ENCODE data around the gene EFEMP2. TPM values are rescaled to one million over a fixed set of nuclear protein-coding genes. Genes with fewer than 3 reads are reported as not detected.

EFEMP2 gene
- total RNA-seq, 1 experiment from 2014 or later, result 23.7 TPM

DNA sequence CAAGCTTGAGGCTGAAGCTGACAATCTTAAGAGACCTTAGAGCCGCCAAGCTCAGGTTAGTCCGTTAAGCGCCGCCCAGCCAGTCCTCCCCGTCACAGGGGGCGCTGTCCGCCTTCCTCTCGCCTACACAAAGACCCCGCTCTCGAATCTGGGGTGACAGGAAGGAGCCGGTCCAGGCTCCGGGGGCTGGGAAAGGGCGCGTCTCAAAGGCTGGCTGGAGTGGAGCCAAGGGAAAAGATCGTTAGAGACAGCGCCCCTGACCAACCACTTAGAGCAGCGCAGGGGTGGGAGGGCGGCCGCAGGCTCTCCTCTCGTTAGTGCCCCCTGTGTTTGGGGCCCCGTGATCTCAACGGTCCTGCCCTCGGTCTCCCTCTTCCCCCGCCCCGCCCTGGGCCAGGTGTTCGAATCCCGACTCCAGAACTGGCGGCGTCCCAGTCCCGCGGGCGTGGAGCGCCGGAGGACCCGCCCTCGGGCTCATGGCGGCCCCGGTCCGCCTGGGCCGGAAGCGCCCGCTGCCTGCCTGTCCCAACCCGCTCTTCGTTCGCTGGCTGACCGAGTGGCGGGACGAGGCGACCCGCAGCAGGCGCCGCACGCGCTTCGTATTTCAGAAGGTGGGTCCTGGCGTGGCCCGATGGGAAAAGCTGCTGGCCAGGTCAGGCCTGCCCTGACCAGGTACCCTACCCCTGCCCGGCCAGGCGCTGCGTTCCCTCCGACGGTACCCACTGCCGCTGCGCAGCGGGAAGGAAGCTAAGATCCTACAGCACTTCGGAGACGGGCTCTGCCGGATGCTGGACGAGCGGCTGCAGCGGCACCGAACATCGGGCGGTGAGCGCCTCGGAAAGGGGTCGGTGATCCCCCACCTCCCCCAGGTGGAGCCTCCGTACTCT lies 12.1 kb downstream of the EFEMP2 start, which contains the start of gene MUS81:
Gene MUS81 (plus strand): TSS at position 156 of the 887 bp plus-strand sequence. CDS start 321 bp downstream, at position 477.
- ChIA-PET POLR2A (interaction anchor here (0.6 to 1.9 kb wide), 10 partner anchors 9 to 192 kb away, joined by 3 to 10 read pairs (median 4); partner anchors contain the start of genes CCDC85B, FIBP, KAT5 and SF3B2), CTCF (interaction anchor here (0.8 to 3.3 kb wide), 7 partner anchors 8 to 42 kb away, joined by 3 to 22 read pairs (median 4); partner anchors contain the start of genes CCDC85B and FIBP)
- DNase-seq (ENCODE audit: low read depth, low spot score), result peak; percentile 94
- in situ Hi-C loops (cut with HindIII; ENCODE audit: low pct_unique_long_range_greater_than_20kb, low sequenced_read_pairs), result no loop called here
- intact Hi-C loops (cut with micrococcal nuclease; ENCODE audit: unreplicated experiment), result no loop called here
- Histone ChIP-seq H3K27me3 (ENCODE audit: control insufficient read depth, insufficient read depth, low read length) (no peaks in the 10 kb centered on the region), H3K27ac (ENCODE audit: low read length) (peak within 1 kb of the TSS; percentile 98), H3K9me3 (ENCODE audit: control insufficient read depth, insufficient read depth, low read depth, low read length) (no peaks in the 10 kb centered on the region), H3K36me3 (ENCODE audit: control insufficient read depth, insufficient read depth, low read length) (peaks cover 13% of the 10 kb centered on the region), H3K4me1 (ENCODE audit: control insufficient read depth, insufficient read depth, low read length) (peaks cover 33% of the 10 kb centered on the region), H3K4me3 (ENCODE audit: low read depth in 2 of 2, low read length in 2 of 2) (peak within 1 kb of the TSS; percentile 85 to 99)
- BruUV-seq (replicated peaks), result no TSS peak
- peak; percentile 67 for ATAC-seq
- TF ChIP-seq SIN3A (IDR thresholded peaks at IDR 0.05; ENCODE audit: borderline replicate concordance, insufficient read depth, low read depth, low read length) (peak; percentile 89; the same call in 1 of the 2 replicates), POLR2AphosphoS5 (IDR thresholded peaks at IDR 0.05; ENCODE audit: low read depth, low read length) (peak; percentile 85; the same call in 1 of the 2 replicates), TCF7L2 (IDR thresholded peaks at IDR 0.05; ENCODE audit: low read depth, low read length) (peak; percentile 69; the same call in 1 of the 2 replicates)
- TF ChIP-seq, protein P1, sequence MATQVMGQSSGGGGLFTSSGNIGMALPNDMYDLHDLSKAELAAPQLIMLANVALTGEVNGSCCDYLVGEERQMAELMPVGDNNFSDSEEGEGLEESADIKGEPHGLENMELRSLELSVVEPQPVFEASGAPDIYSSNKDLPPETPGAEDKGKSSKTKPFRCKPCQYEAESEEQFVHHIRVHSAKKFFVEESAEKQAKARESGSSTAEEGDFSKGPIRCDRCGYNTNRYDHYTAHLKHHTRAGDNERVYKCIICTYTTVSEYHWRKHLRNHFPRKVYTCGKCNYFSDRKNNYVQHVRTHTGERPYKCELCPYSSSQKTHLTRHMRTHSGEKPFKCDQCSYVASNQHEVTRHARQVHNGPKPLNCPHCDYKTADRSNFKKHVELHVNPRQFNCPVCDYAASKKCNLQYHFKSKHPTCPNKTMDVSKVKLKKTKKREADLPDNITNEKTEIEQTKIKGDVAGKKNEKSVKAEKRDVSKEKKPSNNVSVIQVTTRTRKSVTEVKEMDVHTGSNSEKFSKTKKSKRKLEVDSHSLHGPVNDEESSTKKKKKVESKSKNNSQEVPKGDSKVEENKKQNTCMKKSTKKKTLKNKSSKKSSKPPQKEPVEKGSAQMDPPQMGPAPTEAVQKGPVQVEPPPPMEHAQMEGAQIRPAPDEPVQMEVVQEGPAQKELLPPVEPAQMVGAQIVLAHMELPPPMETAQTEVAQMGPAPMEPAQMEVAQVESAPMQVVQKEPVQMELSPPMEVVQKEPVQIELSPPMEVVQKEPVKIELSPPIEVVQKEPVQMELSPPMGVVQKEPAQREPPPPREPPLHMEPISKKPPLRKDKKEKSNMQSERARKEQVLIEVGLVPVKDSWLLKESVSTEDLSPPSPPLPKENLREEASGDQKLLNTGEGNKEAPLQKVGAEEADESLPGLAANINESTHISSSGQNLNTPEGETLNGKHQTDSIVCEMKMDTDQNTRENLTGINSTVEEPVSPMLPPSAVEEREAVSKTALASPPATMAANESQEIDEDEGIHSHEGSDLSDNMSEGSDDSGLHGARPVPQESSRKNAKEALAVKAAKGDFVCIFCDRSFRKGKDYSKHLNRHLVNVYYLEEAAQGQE (IDR thresholded peaks at IDR 0.05; ENCODE audit: insufficient read depth in 1 of 2, low read depth in 2 of 2, low read length in 1 of 2), result peak in 1 of 2 experiments; percentile 26; a peak in 1 of 4 replicates
- TF ChIP-seq, protein P2, sequence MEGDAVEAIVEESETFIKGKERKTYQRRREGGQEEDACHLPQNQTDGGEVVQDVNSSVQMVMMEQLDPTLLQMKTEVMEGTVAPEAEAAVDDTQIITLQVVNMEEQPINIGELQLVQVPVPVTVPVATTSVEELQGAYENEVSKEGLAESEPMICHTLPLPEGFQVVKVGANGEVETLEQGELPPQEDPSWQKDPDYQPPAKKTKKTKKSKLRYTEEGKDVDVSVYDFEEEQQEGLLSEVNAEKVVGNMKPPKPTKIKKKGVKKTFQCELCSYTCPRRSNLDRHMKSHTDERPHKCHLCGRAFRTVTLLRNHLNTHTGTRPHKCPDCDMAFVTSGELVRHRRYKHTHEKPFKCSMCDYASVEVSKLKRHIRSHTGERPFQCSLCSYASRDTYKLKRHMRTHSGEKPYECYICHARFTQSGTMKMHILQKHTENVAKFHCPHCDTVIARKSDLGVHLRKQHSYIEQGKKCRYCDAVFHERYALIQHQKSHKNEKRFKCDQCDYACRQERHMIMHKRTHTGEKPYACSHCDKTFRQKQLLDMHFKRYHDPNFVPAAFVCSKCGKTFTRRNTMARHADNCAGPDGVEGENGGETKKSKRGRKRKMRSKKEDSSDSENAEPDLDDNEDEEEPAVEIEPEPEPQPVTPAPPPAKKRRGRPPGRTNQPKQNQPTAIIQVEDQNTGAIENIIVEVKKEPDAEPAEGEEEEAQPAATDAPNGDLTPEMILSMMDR (IDR thresholded peaks at IDR 0.05), result peak; percentile 97; the same call in 1 of the 2 replicates

DNA sequence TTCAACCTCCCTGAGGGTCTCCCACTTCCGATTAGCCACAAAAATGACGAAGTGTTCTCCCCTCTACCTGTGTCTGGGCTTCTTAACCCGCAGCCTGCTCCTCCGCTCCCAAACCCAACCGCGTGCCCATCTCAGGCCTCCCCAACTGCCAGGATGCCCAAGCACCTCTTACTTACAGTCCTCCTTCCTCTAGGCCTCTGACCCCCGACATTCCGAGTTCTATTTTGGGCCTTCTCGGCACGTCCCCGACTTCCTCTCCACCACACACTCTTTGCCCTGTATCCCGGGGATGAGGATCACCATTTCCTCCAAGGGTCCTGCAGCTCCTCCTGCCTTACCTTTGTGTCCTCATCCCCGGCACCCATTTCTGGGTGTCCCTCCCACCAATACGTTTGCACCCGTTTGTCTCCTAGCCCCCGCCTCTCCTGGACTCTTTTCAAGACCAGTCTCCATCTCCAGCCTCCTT lies 12.8 kb downstream of the EFEMP2 start:
- Histone ChIP-seq H3K4me1 (ENCODE audit: control insufficient read depth, insufficient read depth, low read length) (peaks cover 40% of the 10 kb centered on the region), H3K27me3 (ENCODE audit: control insufficient read depth, insufficient read depth, low read length) (no peaks in the 10 kb centered on the region), H3K9me3 (ENCODE audit: control insufficient read depth, insufficient read depth, low read depth, low read length) (no peaks in the 10 kb centered on the region), H3K27ac (ENCODE audit: low read length) (peak overlapping the region; percentile 98), H3K36me3 (ENCODE audit: control insufficient read depth, insufficient read depth, low read length) (peaks cover 20% of the 10 kb centered on the region), H3K4me3 (ENCODE audit: low read depth in 2 of 2, low read length in 2 of 2) (peak overlapping the region; percentile 85 to 99)
- ATAC-seq (peak; percentile 7), DNase-seq (ENCODE audit: low read depth, low spot score) (no peak)
- ChIA-PET CTCF (interaction anchor here (0.8 to 3.3 kb wide), 7 partner anchors 9 to 42 kb away, joined by 3 to 22 read pairs (median 4); partner anchors contain the start of genes CCDC85B and FIBP), POLR2A (interaction anchor here (0.6 to 1.9 kb wide), 13 partner anchors 8 to 292 kb away, joined by 3 to 10 read pairs (median 4); partner anchors contain the start of genes CCDC85B, FIBP, KAT5 and SF3B2)
- intact Hi-C loops (cut with micrococcal nuclease; ENCODE audit: unreplicated experiment) (loop anchor here (10.0 kb wide), 1 partner anchor 305 kb away; the partner anchor contains the start of gene LTBP3), in situ Hi-C loops (cut with HindIII; ENCODE audit: low pct_unique_long_range_greater_than_20kb, low sequenced_read_pairs) (no loop called here)
- TF ChIP-seq TCF7L2 (IDR thresholded peaks at IDR 0.05; ENCODE audit: low read depth, low read length), result no peak
- TF ChIP-seq POLR2AphosphoS5 (IDR thresholded peaks at IDR 0.05; ENCODE audit: low read depth, low read length), result 0 out of 2 replicates have a peak, but pooled peaks have one; percentile 8
- BruUV-seq (replicated peaks), result no TSS peak

Measured in Panc1 (cell line).